WTC11 (cell line): Measurements from ENCODE around the gene MYL7. TPM values are rescaled to one million over a fixed set of nuclear protein-coding genes. Genes with fewer than 3 reads are reported as not detected.

Experiments
- ATAC-seq: fragments of 200-7000 bp; cut with Tn5 transposase; 2 replicates; pipeline ENCODE4 v1.10.0; 2021; ENCODE audit warnings: mild to moderate bottlenecking, moderate library complexity
- CTCF ChIA-PET: fragments of 300-600 bp; sonication (Branson Sonifier 250); formaldehyde crosslinking; loops from one replicate; lab custom pipeline; 2021; ENCODE audit warnings: antibody characterized with exemption; lab: Charles Lee
- POLR2A ChIA-PET: fragments of 350-600 bp; sonication (Branson Sonifier 250); formaldehyde crosslinking; loops from one replicate; lab custom pipeline; 2021; ENCODE audit warnings: antibody characterized with exemption; lab: Charles Lee
- DNase-seq: peaks from one replicate; pipeline ENCODE4 v3.0.0; 2021; ENCODE audit warnings: low spot score
- H3K27ac Mint-ChIP-seq: 2 replicates; pipeline ENCODE4 v1.8.0; 2021; ENCODE audit warnings: mixed read lengths
- H3K27me3 Mint-ChIP-seq: 2 replicates; pipeline ENCODE4 v1.8.0; 2021; ENCODE audit warnings: low read depth, mild to moderate bottlenecking, moderate library complexity, mixed read lengths
- H3K36me3 Mint-ChIP-seq: 2 replicates; pipeline ENCODE4 v1.8.0; 2021; ENCODE audit warnings: mixed read lengths
- H3K4me1 Mint-ChIP-seq: 2 replicates; pipeline ENCODE4 v1.8.0; 2022; ENCODE audit warnings: mixed read lengths
- H3K4me3 Mint-ChIP-seq: 2 replicates; pipeline ENCODE4 v1.8.0; 2021; ENCODE audit warnings: mild to moderate bottlenecking, moderate library complexity, mixed read lengths
- H3K9me3 Mint-ChIP-seq: 2 replicates; pipeline ENCODE4 v1.8.0; 2021; ENCODE audit warnings: mixed read lengths
- ATF1 ChIP-seq: sonication (generic); formaldehyde crosslinking; IDR thresholded peaks from 2 replicates; pipeline ENCODE4 v1.8.1; 2023; ENCODE audit warnings: mild to moderate bottlenecking, moderate library complexity, missing genetic modification reagents
- CBFB ChIP-seq: sonication (generic); formaldehyde crosslinking; IDR thresholded peaks from 2 replicates; pipeline ENCODE4 v1.8.1; 2022; ENCODE audit warnings: mild to moderate bottlenecking, low read depth, missing genetic modification reagents
- ELF4 ChIP-seq: sonication (generic); formaldehyde crosslinking; IDR thresholded peaks from 2 replicates; pipeline ENCODE4 v1.8.1; 2022; ENCODE audit warnings: low read depth, mild to moderate bottlenecking, moderate library complexity, missing genetic modification reagents
- ESRRA ChIP-seq: sonication (generic); formaldehyde crosslinking; IDR thresholded peaks from 2 replicates; pipeline ENCODE4 v1.8.1; 2022; ENCODE audit warnings: mild to moderate bottlenecking, missing genetic modification reagents, borderline replicate concordance
- FOXJ3 ChIP-seq: sonication (generic); formaldehyde crosslinking; IDR thresholded peaks from 2 replicates; pipeline ENCODE4 v1.9.0; 2021; ENCODE audit warnings: missing genetic modification reagents, mild to moderate bottlenecking, borderline replicate concordance
- FOXP1 ChIP-seq: sonication (generic); formaldehyde crosslinking; IDR thresholded peaks from 2 replicates; pipeline ENCODE4 v1.8.0; 2022; ENCODE audit warnings: missing genetic modification reagents, mild to moderate bottlenecking, moderate library complexity, borderline replicate concordance
- GTF2I ChIP-seq: fragments of 250-450 bp; sonication (Bioruptor Pico); conservative IDR thresholded peaks from 2 replicates; pipeline ENCODE4 v1.4.0; 2021; ENCODE audit warnings: mild to moderate bottlenecking
- MYBL2 ChIP-seq: sonication (generic); formaldehyde crosslinking; IDR thresholded peaks from 2 replicates; pipeline ENCODE4 v1.8.1; 2023; ENCODE audit warnings: mild to moderate bottlenecking, moderate library complexity, missing genetic modification reagents
- PRRX2 ChIP-seq: fragments of 250-450 bp; sonication (Bioruptor Pico); IDR thresholded peaks from 2 replicates; pipeline ENCODE4 v1.8.0; 2021; ENCODE audit warnings: mild to moderate bottlenecking
- RELA ChIP-seq: sonication (generic); formaldehyde crosslinking; IDR thresholded peaks from 2 replicates; pipeline ENCODE4 v1.8.1; 2022; ENCODE audit warnings: missing genetic modification reagents, mild to moderate bottlenecking, borderline replicate concordance
- SMAD4 ChIP-seq: sonication (generic); formaldehyde crosslinking; IDR thresholded peaks from 2 replicates; pipeline ENCODE4 v1.8.0; 2022; ENCODE audit warnings: mild to moderate bottlenecking, missing genetic modification reagents
- TCF7 ChIP-seq: sonication (generic); formaldehyde crosslinking; IDR thresholded peaks from 2 replicates; pipeline ENCODE4 v1.8.0; 2022; ENCODE audit warnings: mild to moderate bottlenecking, low read depth, missing genetic modification reagents, moderate library complexity
- TP53 ChIP-seq: sonication (generic); formaldehyde crosslinking; IDR thresholded peaks from 2 replicates; pipeline ENCODE4 v1.8.1; 2023; ENCODE audit warnings: mild to moderate bottlenecking, missing genetic modification reagents
- ZNF219 ChIP-seq: sonication (generic); formaldehyde crosslinking; IDR thresholded peaks from 2 replicates; pipeline ENCODE4 v1.8.0; 2023; ENCODE audit warnings: missing genetic modification reagents, mild to moderate bottlenecking, borderline replicate concordance
- ZNF317 ChIP-seq: sonication (generic); formaldehyde crosslinking; IDR thresholded peaks from 2 replicates; pipeline ENCODE4 v1.8.1; 2023; ENCODE audit warnings: low read depth, mild to moderate bottlenecking, moderate library complexity, missing genetic modification reagents, borderline replicate concordance
- total RNA-seq: library from RNA; stranded (reverse); gene quantifications from 3 replicates; pipeline ENCODE4 v1.2.3, GENCODE V29; 2021
- TF ChIP-seq, protein P1 (sequence below): fragments of 200-600 bp; IDR thresholded peaks from 2 replicates; pipeline ENCODE4 v1.8.0; 2022; ENCODE audit warnings: antibody characterized with exemption
- TF ChIP-seq, protein P2 (sequence below): sonication (generic); formaldehyde crosslinking; IDR thresholded peaks from 2 replicates; pipeline ENCODE4 v1.8.0; 2023; ENCODE audit warnings: missing genetic modification reagents
- TF ChIP-seq, protein P3 (sequence below): sonication (generic); formaldehyde crosslinking; IDR thresholded peaks from 2 replicates; pipeline ENCODE4 v1.8.1; 2022; ENCODE audit warnings: mild to moderate bottlenecking, moderate library complexity, missing genetic modification reagents
- TF ChIP-seq, protein P4 (sequence below): sonication (generic); formaldehyde crosslinking; IDR thresholded peaks from 2 replicates; pipeline ENCODE4 v1.8.0; 2022; ENCODE audit warnings: mild to moderate bottlenecking, missing genetic modification reagents
- TF ChIP-seq, protein P5 (sequence below): fragments of 250-450 bp; sonication (Bioruptor Pico); IDR thresholded peaks from 2 replicates; pipeline ENCODE4 v2.1.2; 2022; ENCODE audit warnings: mild to moderate bottlenecking, moderate library complexity
- TF ChIP-seq, protein P6 (sequence below): fragments of 250-450 bp; sonication (Bioruptor Pico); IDR thresholded peaks from 2 replicates; pipeline ENCODE4 v1.9.0; 2021; ENCODE audit warnings: mild to moderate bottlenecking, borderline replicate concordance
- TF ChIP-seq, protein P7 (sequence below): sonication (generic); formaldehyde crosslinking; conservative IDR thresholded peaks from 2 replicates; pipeline ENCODE4 v1.8.1; 2022; ENCODE audit warnings: mild to moderate bottlenecking, missing genetic modification reagents

MYL7 gene
- total RNA-seq, 1 experiment from 2014 or later, result 0.90 TPM

DNA sequence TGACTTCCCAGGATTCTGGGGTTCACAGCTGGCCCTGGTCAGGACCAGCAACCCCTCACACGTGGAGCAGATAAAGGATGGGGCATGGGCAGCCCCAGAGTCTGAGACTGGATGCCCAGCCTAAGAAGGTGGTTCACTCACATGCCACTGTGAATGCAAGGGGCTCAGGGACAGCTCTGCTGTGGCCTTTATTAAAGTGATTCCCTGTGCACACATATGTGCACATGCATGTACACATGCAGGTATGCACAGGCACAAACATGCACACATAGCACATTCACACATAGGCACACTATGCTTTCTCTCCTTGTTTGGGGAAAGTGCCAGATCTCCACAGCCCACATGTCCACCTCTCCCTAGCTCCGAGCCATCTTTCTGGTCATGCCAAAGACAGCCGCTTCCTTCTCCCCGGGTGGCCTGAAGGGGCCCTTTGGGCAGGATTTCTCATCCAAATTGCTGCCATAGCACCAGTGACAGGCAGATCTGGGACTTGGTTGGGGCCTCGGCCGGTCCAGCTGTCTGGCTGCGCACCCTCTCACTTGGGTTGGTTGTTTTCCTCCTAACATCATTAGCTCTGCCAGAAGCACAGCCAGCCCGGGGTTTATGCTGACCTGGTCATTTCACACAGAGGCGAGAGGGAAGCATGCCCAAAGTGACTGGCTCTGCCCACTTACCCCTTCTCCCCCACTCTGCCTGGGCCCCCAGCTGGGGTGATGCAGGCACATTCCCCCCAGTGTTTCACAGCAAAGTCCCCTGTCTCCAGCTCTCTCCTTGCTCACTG is 46.7 kb upstream of the MYL7 start:
- ATAC-seq, result no peak
- Mint-ChIP-seq H3K4me3 (no peak overlapping the region), H3K27me3 (peaks cover 5% of the 10 kb centered on the region), H3K9me3 (peaks cover 5% of the 10 kb centered on the region), H3K4me1 (peaks cover 5% of the 10 kb centered on the region), H3K36me3 (peaks cover 3% of the 10 kb centered on the region), H3K27ac (peak overlapping the region; percentile 53; the same call in 1 of the 2 replicates)
- ChIA-PET POLR2A (no interaction called here), CTCF (interaction anchor here (1.1 to 1.3 kb wide), 4 partner anchors 9 to 57 kb away, joined by 3 to 4 read pairs (median 3); no protein-coding TSS in a partner anchor)
- TF ChIP-seq ZNF317 (no peak), FOXP1 (CRISPR knock-in tag) (no peak), PRRX2 (CRISPR knock-in tag) (no peak), FOXJ3 (CRISPR knock-in tag) (no peak), RELA (CRISPR knock-in tag) (no peak), ELF4 (no peak), TP53 (no peak), CBFB (CRISPR knock-in tag) (no peak), ZNF219 (no peak), GTF2I (no peak)
- TF ChIP-seq, protein P1, sequence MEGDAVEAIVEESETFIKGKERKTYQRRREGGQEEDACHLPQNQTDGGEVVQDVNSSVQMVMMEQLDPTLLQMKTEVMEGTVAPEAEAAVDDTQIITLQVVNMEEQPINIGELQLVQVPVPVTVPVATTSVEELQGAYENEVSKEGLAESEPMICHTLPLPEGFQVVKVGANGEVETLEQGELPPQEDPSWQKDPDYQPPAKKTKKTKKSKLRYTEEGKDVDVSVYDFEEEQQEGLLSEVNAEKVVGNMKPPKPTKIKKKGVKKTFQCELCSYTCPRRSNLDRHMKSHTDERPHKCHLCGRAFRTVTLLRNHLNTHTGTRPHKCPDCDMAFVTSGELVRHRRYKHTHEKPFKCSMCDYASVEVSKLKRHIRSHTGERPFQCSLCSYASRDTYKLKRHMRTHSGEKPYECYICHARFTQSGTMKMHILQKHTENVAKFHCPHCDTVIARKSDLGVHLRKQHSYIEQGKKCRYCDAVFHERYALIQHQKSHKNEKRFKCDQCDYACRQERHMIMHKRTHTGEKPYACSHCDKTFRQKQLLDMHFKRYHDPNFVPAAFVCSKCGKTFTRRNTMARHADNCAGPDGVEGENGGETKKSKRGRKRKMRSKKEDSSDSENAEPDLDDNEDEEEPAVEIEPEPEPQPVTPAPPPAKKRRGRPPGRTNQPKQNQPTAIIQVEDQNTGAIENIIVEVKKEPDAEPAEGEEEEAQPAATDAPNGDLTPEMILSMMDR, result no peak
- TF ChIP-seq, protein P2, sequence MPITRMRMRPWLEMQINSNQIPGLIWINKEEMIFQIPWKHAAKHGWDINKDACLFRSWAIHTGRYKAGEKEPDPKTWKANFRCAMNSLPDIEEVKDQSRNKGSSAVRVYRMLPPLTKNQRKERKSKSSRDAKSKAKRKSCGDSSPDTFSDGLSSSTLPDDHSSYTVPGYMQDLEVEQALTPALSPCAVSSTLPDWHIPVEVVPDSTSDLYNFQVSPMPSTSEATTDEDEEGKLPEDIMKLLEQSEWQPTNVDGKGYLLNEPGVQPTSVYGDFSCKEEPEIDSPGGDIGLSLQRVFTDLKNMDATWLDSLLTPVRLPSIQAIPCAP (CRISPR knock-in tag), result no peak
- TF ChIP-seq, protein P3, sequence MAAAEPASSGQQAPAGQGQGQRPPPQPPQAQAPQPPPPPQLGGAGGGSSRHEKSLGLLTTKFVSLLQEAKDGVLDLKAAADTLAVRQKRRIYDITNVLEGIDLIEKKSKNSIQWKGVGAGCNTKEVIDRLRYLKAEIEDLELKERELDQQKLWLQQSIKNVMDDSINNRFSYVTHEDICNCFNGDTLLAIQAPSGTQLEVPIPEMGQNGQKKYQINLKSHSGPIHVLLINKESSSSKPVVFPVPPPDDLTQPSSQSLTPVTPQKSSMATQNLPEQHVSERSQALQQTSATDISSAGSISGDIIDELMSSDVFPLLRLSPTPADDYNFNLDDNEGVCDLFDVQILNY, result no peak
- DNase-seq, result no peak

DNA sequence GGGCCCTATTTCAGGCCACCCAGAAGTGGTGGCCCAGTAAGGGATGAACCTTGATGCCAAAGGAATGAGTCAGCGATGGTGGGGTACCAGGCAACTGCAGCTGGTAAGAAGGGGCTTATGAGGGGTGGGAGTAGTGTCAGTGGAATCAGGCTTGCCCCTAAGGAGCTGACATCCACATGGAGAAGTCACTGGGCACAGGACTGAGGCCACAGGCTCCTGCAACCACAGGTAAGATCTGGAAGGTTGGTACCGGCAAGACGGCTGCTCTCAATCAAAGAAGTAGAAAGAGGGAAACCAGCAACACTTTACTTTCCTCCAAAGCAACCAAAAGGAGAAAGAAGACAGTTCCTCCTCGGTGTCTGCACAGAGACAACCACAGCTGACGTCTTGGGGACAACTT is 45.6 kb upstream of the MYL7 start:
- H3K4me3 Mint-ChIP-seq, result no peak overlapping the region
- H3K27ac Mint-ChIP-seq, result no peak overlapping the region
- H3K36me3 Mint-ChIP-seq, result peaks cover 3% of the 10 kb centered on the region
- H3K4me1 Mint-ChIP-seq, result peaks cover 5% of the 10 kb centered on the region
- peaks cover 13% of the 10 kb centered on the region for H3K27me3 Mint-ChIP-seq
- ATAC-seq (no peak), DNase-seq (no peak)
- H3K9me3 Mint-ChIP-seq, result peaks cover 16% of the 10 kb centered on the region
- TF ChIP-seq FOXJ3 (CRISPR knock-in tag) (no peak), SMAD4 (CRISPR knock-in tag) (no peak), GTF2I (no peak), ATF1 (CRISPR knock-in tag) (no peak), ESRRA (no peak), MYBL2 (no peak), TCF7 (CRISPR knock-in tag) (no peak)
- TF ChIP-seq, protein P4, sequence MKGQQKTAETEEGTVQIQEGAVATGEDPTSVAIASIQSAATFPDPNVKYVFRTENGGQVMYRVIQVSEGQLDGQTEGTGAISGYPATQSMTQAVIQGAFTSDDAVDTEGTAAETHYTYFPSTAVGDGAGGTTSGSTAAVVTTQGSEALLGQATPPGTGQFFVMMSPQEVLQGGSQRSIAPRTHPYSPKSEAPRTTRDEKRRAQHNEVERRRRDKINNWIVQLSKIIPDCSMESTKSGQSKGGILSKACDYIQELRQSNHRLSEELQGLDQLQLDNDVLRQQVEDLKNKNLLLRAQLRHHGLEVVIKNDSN (CRISPR knock-in tag), result no peak
- TF ChIP-seq, protein P5, sequence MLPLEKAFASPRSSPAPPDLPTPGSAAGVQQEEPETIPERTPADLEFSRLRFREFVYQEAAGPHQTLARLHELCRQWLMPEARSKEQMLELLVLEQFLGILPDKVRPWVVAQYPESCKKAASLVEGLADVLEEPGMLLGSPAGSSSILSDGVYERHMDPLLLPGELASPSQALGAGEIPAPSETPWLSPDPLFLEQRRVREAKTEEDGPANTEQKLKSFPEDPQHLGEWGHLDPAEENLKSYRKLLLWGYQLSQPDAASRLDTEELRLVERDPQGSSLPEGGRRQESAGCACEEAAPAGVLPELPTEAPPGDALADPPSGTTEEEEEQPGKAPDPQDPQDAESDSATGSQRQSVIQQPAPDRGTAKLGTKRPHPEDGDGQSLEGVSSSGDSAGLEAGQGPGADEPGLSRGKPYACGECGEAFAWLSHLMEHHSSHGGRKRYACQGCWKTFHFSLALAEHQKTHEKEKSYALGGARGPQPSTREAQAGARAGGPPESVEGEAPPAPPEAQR (CRISPR knock-in tag), result no peak
- TF ChIP-seq, protein P6, sequence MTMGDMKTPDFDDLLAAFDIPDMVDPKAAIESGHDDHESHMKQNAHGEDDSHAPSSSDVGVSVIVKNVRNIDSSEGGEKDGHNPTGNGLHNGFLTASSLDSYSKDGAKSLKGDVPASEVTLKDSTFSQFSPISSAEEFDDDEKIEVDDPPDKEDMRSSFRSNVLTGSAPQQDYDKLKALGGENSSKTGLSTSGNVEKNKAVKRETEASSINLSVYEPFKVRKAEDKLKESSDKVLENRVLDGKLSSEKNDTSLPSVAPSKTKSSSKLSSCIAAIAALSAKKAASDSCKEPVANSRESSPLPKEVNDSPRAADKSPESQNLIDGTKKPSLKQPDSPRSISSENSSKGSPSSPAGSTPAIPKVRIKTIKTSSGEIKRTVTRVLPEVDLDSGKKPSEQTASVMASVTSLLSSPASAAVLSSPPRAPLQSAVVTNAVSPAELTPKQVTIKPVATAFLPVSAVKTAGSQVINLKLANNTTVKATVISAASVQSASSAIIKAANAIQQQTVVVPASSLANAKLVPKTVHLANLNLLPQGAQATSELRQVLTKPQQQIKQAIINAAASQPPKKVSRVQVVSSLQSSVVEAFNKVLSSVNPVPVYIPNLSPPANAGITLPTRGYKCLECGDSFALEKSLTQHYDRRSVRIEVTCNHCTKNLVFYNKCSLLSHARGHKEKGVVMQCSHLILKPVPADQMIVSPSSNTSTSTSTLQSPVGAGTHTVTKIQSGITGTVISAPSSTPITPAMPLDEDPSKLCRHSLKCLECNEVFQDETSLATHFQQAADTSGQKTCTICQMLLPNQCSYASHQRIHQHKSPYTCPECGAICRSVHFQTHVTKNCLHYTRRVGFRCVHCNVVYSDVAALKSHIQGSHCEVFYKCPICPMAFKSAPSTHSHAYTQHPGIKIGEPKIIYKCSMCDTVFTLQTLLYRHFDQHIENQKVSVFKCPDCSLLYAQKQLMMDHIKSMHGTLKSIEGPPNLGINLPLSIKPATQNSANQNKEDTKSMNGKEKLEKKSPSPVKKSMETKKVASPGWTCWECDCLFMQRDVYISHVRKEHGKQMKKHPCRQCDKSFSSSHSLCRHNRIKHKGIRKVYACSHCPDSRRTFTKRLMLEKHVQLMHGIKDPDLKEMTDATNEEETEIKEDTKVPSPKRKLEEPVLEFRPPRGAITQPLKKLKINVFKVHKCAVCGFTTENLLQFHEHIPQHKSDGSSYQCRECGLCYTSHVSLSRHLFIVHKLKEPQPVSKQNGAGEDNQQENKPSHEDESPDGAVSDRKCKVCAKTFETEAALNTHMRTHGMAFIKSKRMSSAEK, result no peak
- TF ChIP-seq, protein P7, sequence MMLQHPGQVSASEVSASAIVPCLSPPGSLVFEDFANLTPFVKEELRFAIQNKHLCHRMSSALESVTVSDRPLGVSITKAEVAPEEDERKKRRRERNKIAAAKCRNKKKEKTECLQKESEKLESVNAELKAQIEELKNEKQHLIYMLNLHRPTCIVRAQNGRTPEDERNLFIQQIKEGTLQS (CRISPR knock-in tag), result no peak
- POLR2A ChIA-PET, result no interaction called here
- CTCF ChIA-PET, result interaction anchor here (0.6 to 1.2 kb wide), 2 partner anchors 39 to 44 kb away, joined by 3 to 4 read pairs; no protein-coding TSS in a partner anchor
